ENCODE measurements around the gene P2RY13. TPM values are rescaled to one million over a fixed set of nuclear protein-coding genes. Genes with fewer than 3 reads are reported as not detected.

P2RY13 gene
- total RNA-seq, 4 donors from 2014 or later, result 0.12 to 1.2 (median 0.30) TPM

GRCh38 chr3:151351648-151352047, 22.3 kb upstream of the P2RY13 start:
- no peak for DNase-seq
- H3K27ac ChIP-seq, result no peak overlapping the region
- no peak for ATAC-seq
- intact Hi-C loops (cut with DNase I; ENCODE audit: low total_unique reads) (no loop called here), in situ Hi-C loops (cut with MboI; ENCODE audit: low sequenced_read_pairs in 4 of 4) (no loop called here)
- no peaks in the 10 kb centered on the region for H3K9me3 ChIP-seq
- no peaks in the 10 kb centered on the region for H3K36me3 ChIP-seq
- H3K4me3 ChIP-seq, result no peak overlapping the region
- H3K4me1 ChIP-seq, result no peaks in the 10 kb centered on the region
- H3K27me3 ChIP-seq, result no peaks in the 10 kb centered on the region
- no peak for TF ChIP-seq POLR2A (IDR thresholded peaks at IDR 0.05)
- TF ChIP-seq, protein P1, sequence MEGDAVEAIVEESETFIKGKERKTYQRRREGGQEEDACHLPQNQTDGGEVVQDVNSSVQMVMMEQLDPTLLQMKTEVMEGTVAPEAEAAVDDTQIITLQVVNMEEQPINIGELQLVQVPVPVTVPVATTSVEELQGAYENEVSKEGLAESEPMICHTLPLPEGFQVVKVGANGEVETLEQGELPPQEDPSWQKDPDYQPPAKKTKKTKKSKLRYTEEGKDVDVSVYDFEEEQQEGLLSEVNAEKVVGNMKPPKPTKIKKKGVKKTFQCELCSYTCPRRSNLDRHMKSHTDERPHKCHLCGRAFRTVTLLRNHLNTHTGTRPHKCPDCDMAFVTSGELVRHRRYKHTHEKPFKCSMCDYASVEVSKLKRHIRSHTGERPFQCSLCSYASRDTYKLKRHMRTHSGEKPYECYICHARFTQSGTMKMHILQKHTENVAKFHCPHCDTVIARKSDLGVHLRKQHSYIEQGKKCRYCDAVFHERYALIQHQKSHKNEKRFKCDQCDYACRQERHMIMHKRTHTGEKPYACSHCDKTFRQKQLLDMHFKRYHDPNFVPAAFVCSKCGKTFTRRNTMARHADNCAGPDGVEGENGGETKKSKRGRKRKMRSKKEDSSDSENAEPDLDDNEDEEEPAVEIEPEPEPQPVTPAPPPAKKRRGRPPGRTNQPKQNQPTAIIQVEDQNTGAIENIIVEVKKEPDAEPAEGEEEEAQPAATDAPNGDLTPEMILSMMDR (IDR thresholded peaks at IDR 0.05 in 4 of 5, conservative IDR thresholded peaks at IDR 0.05 in 1 of 5), result no peak

GRCh38 chr3:151351219-151351618, 21.9 kb upstream of the P2RY13 start:
- Histone ChIP-seq H3K4me3 (no peak overlapping the region), H3K4me1 (no peaks in the 10 kb centered on the region), H3K27me3 (no peaks in the 10 kb centered on the region), H3K36me3 (no peaks in the 10 kb centered on the region), H3K27ac (no peak overlapping the region), H3K9me3 (no peaks in the 10 kb centered on the region)
- ATAC-seq (no peak), DNase-seq (no peak)
- TF ChIP-seq, protein P1 (IDR thresholded peaks at IDR 0.05 in 4 of 5, conservative IDR thresholded peaks at IDR 0.05 in 1 of 5), result no peak
- no peak for TF ChIP-seq POLR2A (IDR thresholded peaks at IDR 0.05)
- in situ Hi-C loops (cut with MboI; ENCODE audit: low sequenced_read_pairs in 4 of 4), result no loop called here
- intact Hi-C loops (cut with DNase I; ENCODE audit: low total_unique reads), result no loop called here

DNA sequence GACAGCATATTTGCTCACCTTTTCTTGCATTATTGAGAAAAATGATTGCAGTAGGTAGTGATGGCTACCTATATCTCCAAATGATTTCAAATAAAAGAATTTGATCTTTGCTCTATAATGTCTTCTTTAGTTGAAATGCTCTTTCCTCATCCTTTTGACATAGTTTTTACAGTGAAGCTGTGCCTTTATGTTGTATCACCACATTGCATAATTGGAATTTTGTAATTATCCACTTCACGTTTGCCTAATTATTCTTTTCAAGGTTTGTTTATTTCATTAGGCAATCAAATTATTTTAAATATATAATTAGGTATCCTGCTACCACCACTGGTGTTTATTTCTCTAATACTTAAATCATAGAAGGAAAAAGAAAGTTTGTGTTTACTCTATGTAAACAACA, 21.3 kb upstream of the P2RY13 start:
- Histone ChIP-seq H3K9me3 (no peaks in the 10 kb centered on the region), H3K27me3 (no peaks in the 10 kb centered on the region), H3K4me3 (no peak overlapping the region), H3K27ac (no peak overlapping the region), H3K36me3 (no peaks in the 10 kb centered on the region), H3K4me1 (no peaks in the 10 kb centered on the region)
- ATAC-seq (no peak), DNase-seq (no peak)
- intact Hi-C loops (cut with DNase I; ENCODE audit: low total_unique reads) (no loop called here), in situ Hi-C loops (cut with MboI; ENCODE audit: low sequenced_read_pairs in 4 of 4) (no loop called here)
- TF ChIP-seq, protein P1 (IDR thresholded peaks at IDR 0.05 in 4 of 5, conservative IDR thresholded peaks at IDR 0.05 in 1 of 5), result no peak
- TF ChIP-seq POLR2A (IDR thresholded peaks at IDR 0.05), result no peak

GRCh38 chr3:151347432-151347831, 18.1 kb upstream of the P2RY13 start:
- TF ChIP-seq, protein P1 (IDR thresholded peaks at IDR 0.05 in 4 of 5, conservative IDR thresholded peaks at IDR 0.05 in 1 of 5), result no peak
- TF ChIP-seq POLR2A (IDR thresholded peaks at IDR 0.05), result no peak
- ATAC-seq (no peak), DNase-seq (peak in 1 of 2 donors; percentile 27)
- H3K9me3 ChIP-seq, result no peaks in the 10 kb centered on the region
- in situ Hi-C loops (cut with MboI; ENCODE audit: low sequenced_read_pairs in 4 of 4) (no loop called here), intact Hi-C loops (cut with DNase I; ENCODE audit: low total_unique reads) (no loop called here)
- no peaks in the 10 kb centered on the region for H3K36me3 ChIP-seq
- H3K27ac ChIP-seq, result no peak overlapping the region
- H3K27me3 ChIP-seq, result no peaks in the 10 kb centered on the region
- no peaks in the 10 kb centered on the region for H3K4me1 ChIP-seq
- H3K4me3 ChIP-seq, result no peak overlapping the region

GRCh38 chr3:151346292-151346691, 16.9 kb upstream of the P2RY13 start:
- no peaks in the 10 kb centered on the region for H3K36me3 ChIP-seq
- no peaks in the 10 kb centered on the region for H3K4me1 ChIP-seq
- TF ChIP-seq, protein P1 (IDR thresholded peaks at IDR 0.05 in 4 of 5, conservative IDR thresholded peaks at IDR 0.05 in 1 of 5), result no peak
- no peak for TF ChIP-seq POLR2A (IDR thresholded peaks at IDR 0.05)
- DNase-seq, result no peak
- no peaks in the 10 kb centered on the region for H3K27me3 ChIP-seq
- no peaks in the 10 kb centered on the region for H3K9me3 ChIP-seq
- no peak overlapping the region for H3K27ac ChIP-seq
- no peak for ATAC-seq
- intact Hi-C loops (cut with DNase I; ENCODE audit: low total_unique reads) (no loop called here), in situ Hi-C loops (cut with MboI; ENCODE audit: low sequenced_read_pairs in 4 of 4) (no loop called here)
- no peak overlapping the region for H3K4me3 ChIP-seq

Measured in gastrocnemius medialis (tissue), 4 donors.